Endothelial cell of umbilical vein (primary cell): Measurements from ENCODE around the gene NDUFA11. TPM values are rescaled to one million over a fixed set of nuclear protein-coding genes. Genes with fewer than 3 reads are reported as not detected.
"Not testable (repeated sequence)": the region's sequence is repeated elsewhere in the genome, so short reads cannot be mapped to it uniquely, and the experiment has no call there.

Experiments used
- BruUV-seq: library from RNA; stranded (reverse); fragments of 400-500 nt; replicated peaks from 2 replicates; lab custom pipeline; 2021; lab: Mats Ljungman, UMichigan
- CTCF ChIA-PET: fragments of 300-600, 350-600 bp; sonication (Branson Sonifier 250); formaldehyde crosslinking; loops from one replicate; lab custom pipeline; 2021; ENCODE audit warnings: antibody characterized with exemption, inconsistent platforms; lab: Charles Lee
- POLR2A ChIA-PET: fragments of 300-600, 350-600 bp; sonication (Branson Sonifier 250); formaldehyde crosslinking; loops from one replicate; lab custom pipeline; 2021; ENCODE audit warnings: antibody characterized with exemption, inconsistent platforms; lab: Charles Lee
- DNase-seq: peaks from one replicate; pipeline ENCODE4 v3.0.0-alpha.2; 2011; ENCODE audit warnings: low read depth, low spot score
- FAIRE-seq: peaks from 2 replicates; lab custom pipeline; 2011; peaks lifted over from hg19 to GRCh38; lab: Jason Lieb, UNC
- H2AFZ ChIP-seq: 2 replicates; pipeline ENCODE4 v1.6.0; 2012; ENCODE audit warnings: low read depth, low read length, control low read depth, inconsistent platforms
- H3K27ac ChIP-seq: 2 replicates; pipeline ENCODE4 v1.5.1; 2011; ENCODE audit warnings: low read depth, mild to moderate bottlenecking, control low read depth, low read length, moderate library complexity; ENCODE audit not compliant: insufficient read depth
- H3K27me3 ChIP-seq, 2 experiments: 2 replicates each; pipeline versions ENCODE4 v1.6.0 to v1.6.1; 2011; ENCODE audit warnings: low read length in 2 of 2, mixed read lengths in 1 of 2; ENCODE audit not compliant: control insufficient read depth in 2 of 2, insufficient read depth in 2 of 2
- H3K36me3 ChIP-seq, 2 experiments: 2 replicates in 1 of 2; 3 replicates in 1 of 2; pipeline ENCODE4 v1.5.1; 2011; ENCODE audit warnings: low read length in 2 of 2, mild to moderate bottlenecking in 1 of 2, moderate library complexity in 1 of 2; ENCODE audit not compliant: control insufficient read depth in 2 of 2, insufficient read depth in 2 of 2; ENCODE audit errors: extremely low read depth in 1 of 2
- H3K4me1 ChIP-seq: 3 replicates; pipeline ENCODE4 v1.5.1; 2011; ENCODE audit warnings: mild to moderate bottlenecking, low read length; ENCODE audit not compliant: control insufficient read depth, insufficient read depth; ENCODE audit errors: extremely low read depth
- H3K4me2 ChIP-seq: 2 replicates; pipeline ENCODE4 v1.6.1; 2011; ENCODE audit warnings: low read length, control low read depth, mixed read lengths; ENCODE audit not compliant: insufficient read depth
- H3K4me3 ChIP-seq, 3 experiments: fragments of 200-600 bp in 1 of 3; sonication (generic), shearing (Covaris generic) in 1 of 3; replicated peaks in 1 of 3; 2 replicates each; pipeline ENCODE4 v1.5.1; 2011 to 2016; ENCODE audit warnings: control low read depth in 3 of 3, low read length in 3 of 3, mild to moderate bottlenecking in 2 of 3, inconsistent platforms in 1 of 3, low read depth in 1 of 3, moderate library complexity in 1 of 3; ENCODE audit not compliant: insufficient read depth in 1 of 3
- H3K79me2 ChIP-seq: 2 replicates; pipeline ENCODE4 v1.6.0; 2012; ENCODE audit warnings: low read length, inconsistent platforms; ENCODE audit not compliant: control insufficient read depth, insufficient read depth
- H3K9ac ChIP-seq: replicated peaks from 2 replicates; pipeline ENCODE3; 2011; ENCODE audit warnings: low read length, control low read depth; ENCODE audit not compliant: insufficient read depth; ENCODE audit errors: extremely low read depth
- H3K9me1 ChIP-seq: replicated peaks from 3 replicates; pipeline ENCODE4 v1.6.0; 2011; ENCODE audit warnings: mild to moderate bottlenecking, low read length; ENCODE audit not compliant: control insufficient read depth, insufficient read depth; ENCODE audit errors: extremely low read depth
- H3K9me3 ChIP-seq: replicated peaks from 2 replicates; pipeline ENCODE4 v1.5.1; 2012; ENCODE audit warnings: low read length, inconsistent platforms; ENCODE audit not compliant: control insufficient read depth, insufficient read depth
- H4K20me1 ChIP-seq: replicated peaks from 2 replicates; pipeline ENCODE3; 2011; ENCODE audit warnings: mild to moderate bottlenecking, low read length; ENCODE audit not compliant: control insufficient read depth, insufficient read depth; ENCODE audit errors: extremely low read depth
- EZH2 ChIP-seq: IDR thresholded peaks from 2 replicates; pipeline ENCODE4 v1.6.1; 2012; ENCODE audit warnings: borderline replicate concordance, low read depth, mild to moderate bottlenecking, moderate library complexity, low read length, inconsistent platforms; ENCODE audit not compliant: severe bottlenecking
- FOS ChIP-seq: IDR thresholded peaks from 2 replicates; pipeline ENCODE4 v1.6.1; 2011; ENCODE audit warnings: mild to moderate bottlenecking, low read length, moderate library complexity, borderline replicate concordance; ENCODE audit not compliant: insufficient read depth
- GATA2 ChIP-seq: IDR thresholded peaks from 2 replicates; pipeline ENCODE4 v1.7.0; 2011; ENCODE audit warnings: low read depth, mild to moderate bottlenecking, moderate library complexity, mixed read lengths, low read length; ENCODE audit not compliant: insufficient read length, insufficient read depth
- JUN ChIP-seq: IDR thresholded peaks from 2 replicates; pipeline ENCODE4 v1.6.1; 2011; ENCODE audit warnings: borderline replicate concordance, low read depth; ENCODE audit not compliant: insufficient read length, insufficient read depth
- MYC ChIP-seq: IDR thresholded peaks from one replicate; pipeline ENCODE4 v1.6.1; 2011; ENCODE audit warnings: mild to moderate bottlenecking, low read depth, low read length
- POLR2A ChIP-seq: IDR thresholded peaks from 2 replicates; pipeline ENCODE4 v1.6.1; 2012; ENCODE audit warnings: low read depth, mild to moderate bottlenecking, control low read depth, low read length
- POLR2AphosphoS5 ChIP-seq: IDR thresholded peaks from 2 replicates; pipeline ENCODE4 v1.6.1; 2012; ENCODE audit warnings: low read depth, mild to moderate bottlenecking, control low read depth, low read length, moderate library complexity; ENCODE audit not compliant: insufficient read depth
- dilution Hi-C: fragments of 300-500 bp; cut with MboI; formaldehyde crosslinking; loops from one replicate; pipeline ENCODE4 v1.15.0; 2019; ENCODE audit warnings: low sequenced_read_pairs; ENCODE audit not compliant: extremely low pct_ligation_motif_present
- intact Hi-C: fragments of 100-400 bp; cut with micrococcal nuclease; formaldehyde crosslinking; loops from one replicate; pipeline ENCODE4 v1.10.0; 2022
- polyA plus RNA-seq, 4 experiments: library from polyadenylated mRNA; depleted of rRNA in 3 of 4; stranded (reverse) in 3 of 4; unstranded in 1 of 4; fragments of >200 nt; gene quantifications; 2 replicates each; pipeline versions ENCODE4 v1.2.1 to v1.2.3, GENCODE V29; 2011 to 2012; ENCODE audit warnings: missing spikeins in 1 of 4
- total RNA-seq: library from RNA; stranded (reverse); gene quantifications from 2 replicates; pipeline ENCODE4 v1.2.3, GENCODE V29; 2021
- TF ChIP-seq, protein P1 (sequence below), 2 donors: IDR thresholded peaks; 1 replicate in 1 of 2; 2 replicates in 1 of 2; pipeline ENCODE4 v1.5.1; 2011; ENCODE audit warnings: low read length in 2 of 2, mild to moderate bottlenecking in 2 of 2, moderate library complexity in 2 of 2, control low read depth in 1 of 2, inconsistent platforms in 1 of 2, low read depth in 1 of 2; ENCODE audit not compliant: insufficient read depth in 1 of 2; ENCODE audit errors: extremely low read depth in 1 of 2
- TF ChIP-seq, protein P2 (sequence below): IDR thresholded peaks from 2 replicates; pipeline ENCODE4 v1.6.1; 2011; ENCODE audit not compliant: insufficient read depth, insufficient read length

NDUFA11 gene
- total and polyA plus RNA-seq, 2 donors (not counting 3 experiments of a cell fraction or from before 2014, with no cell fraction given): 281 to 876 TPM

- H3K9ac ChIP-seq: no peak overlapping the region
- BruUV-seq: no TSS peak
- H2AFZ ChIP-seq: no peak overlapping the region
- FAIRE-seq: no peak
- no peaks in the 10 kb centered on the region for H3K27me3 ChIP-seq
- H3K4me2 ChIP-seq: no peak overlapping the region
- no peaks in the 10 kb centered on the region for H4K20me1 ChIP-seq
- H3K36me3 ChIP-seq: no peaks in the 10 kb centered on the region
- H3K79me2 ChIP-seq: no peaks in the 10 kb centered on the region
- H3K4me3 ChIP-seq: no peak overlapping the region
- intact Hi-C loops: no loop called here
- dilution Hi-C loops: no loop called here
- DNase-seq: no peak
- POLR2A ChIA-PET: no interaction called here
- no peaks in the 10 kb centered on the region for H3K4me1 ChIP-seq
- H3K9me3 ChIP-seq: no peaks in the 10 kb centered on the region
- no peaks in the 10 kb centered on the region for H3K9me1 ChIP-seq
- no peak overlapping the region for H3K27ac ChIP-seq
- TF ChIP-seq GATA2 (no peak), POLR2A (no peak), FOS (no peak), JUN (no peak), POLR2AphosphoS5 (no peak), EZH2 (no peak), MYC (no peak)
- TF ChIP-seq, protein P1, sequence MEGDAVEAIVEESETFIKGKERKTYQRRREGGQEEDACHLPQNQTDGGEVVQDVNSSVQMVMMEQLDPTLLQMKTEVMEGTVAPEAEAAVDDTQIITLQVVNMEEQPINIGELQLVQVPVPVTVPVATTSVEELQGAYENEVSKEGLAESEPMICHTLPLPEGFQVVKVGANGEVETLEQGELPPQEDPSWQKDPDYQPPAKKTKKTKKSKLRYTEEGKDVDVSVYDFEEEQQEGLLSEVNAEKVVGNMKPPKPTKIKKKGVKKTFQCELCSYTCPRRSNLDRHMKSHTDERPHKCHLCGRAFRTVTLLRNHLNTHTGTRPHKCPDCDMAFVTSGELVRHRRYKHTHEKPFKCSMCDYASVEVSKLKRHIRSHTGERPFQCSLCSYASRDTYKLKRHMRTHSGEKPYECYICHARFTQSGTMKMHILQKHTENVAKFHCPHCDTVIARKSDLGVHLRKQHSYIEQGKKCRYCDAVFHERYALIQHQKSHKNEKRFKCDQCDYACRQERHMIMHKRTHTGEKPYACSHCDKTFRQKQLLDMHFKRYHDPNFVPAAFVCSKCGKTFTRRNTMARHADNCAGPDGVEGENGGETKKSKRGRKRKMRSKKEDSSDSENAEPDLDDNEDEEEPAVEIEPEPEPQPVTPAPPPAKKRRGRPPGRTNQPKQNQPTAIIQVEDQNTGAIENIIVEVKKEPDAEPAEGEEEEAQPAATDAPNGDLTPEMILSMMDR (IDR thresholded peaks at IDR 0.05; ENCODE audit: extremely low read depth in 1 of 2, insufficient read depth in 1 of 2, low read depth in 1 of 2, low read length in 2 of 2): no peak
- TF ChIP-seq, protein P2, sequence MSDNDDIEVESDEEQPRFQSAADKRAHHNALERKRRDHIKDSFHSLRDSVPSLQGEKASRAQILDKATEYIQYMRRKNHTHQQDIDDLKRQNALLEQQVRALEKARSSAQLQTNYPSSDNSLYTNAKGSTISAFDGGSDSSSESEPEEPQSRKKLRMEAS: no peak
- CTCF ChIA-PET: no interaction called here
Measured at GRCh38 chr19:5850189-5850588, 53.4 kb downstream of the NDUFA11 start.

- H3K9ac ChIP-seq, POLR2A ChIA-PET, H3K9me1 ChIP-seq, DNase-seq, H3K9me3 ChIP-seq, H3K4me1 ChIP-seq, H3K36me3 ChIP-seq, H4K20me1 ChIP-seq, BruUV-seq, dilution Hi-C loops, H3K4me3 ChIP-seq, H3K79me2 ChIP-seq, H2AFZ ChIP-seq, H3K27me3 ChIP-seq, H3K27ac ChIP-seq, FAIRE-seq, H3K4me2 ChIP-seq: not testable (repeated sequence)
- intact Hi-C loops: loop anchor here (5.0 kb wide), 1 partner anchor 39 kb away; no protein-coding TSS in a partner anchor
- CTCF ChIA-PET: interaction anchor here (1.1 to 1.2 kb wide), 2 partner anchors 20 to 44 kb away, joined by 3 to 4 read pairs; no protein-coding TSS in a partner anchor
Measured at GRCh38 chr19:5848621-5849020, 55.0 kb downstream of the NDUFA11 start.

DNA sequence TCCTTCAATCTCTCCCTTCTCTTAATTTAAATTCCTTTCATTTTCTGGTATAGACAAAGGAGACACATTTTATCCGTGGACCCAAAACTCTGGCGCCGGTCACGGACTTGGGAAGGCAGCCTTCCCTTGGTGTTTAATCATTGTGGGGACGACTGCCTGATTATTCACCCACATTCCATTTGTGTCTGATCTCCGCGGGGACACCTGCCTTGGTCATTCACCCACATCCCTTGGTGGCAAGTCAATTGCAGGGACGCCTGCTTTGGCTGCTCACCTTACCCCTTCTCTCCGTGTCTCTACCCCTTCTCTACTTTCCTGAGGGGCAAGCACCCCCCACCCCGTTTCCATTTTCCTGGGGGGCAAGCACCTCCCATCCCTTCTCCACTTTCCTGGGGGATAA lies 55.7 kb downstream of the NDUFA11 start:
- H3K9ac ChIP-seq, POLR2A ChIA-PET, H3K4me1 ChIP-seq, FAIRE-seq, H3K27me3 ChIP-seq, H2AFZ ChIP-seq, H3K9me3 ChIP-seq, CTCF ChIA-PET, H3K4me2 ChIP-seq, H3K4me3 ChIP-seq, BruUV-seq, H3K79me2 ChIP-seq, H3K36me3 ChIP-seq, DNase-seq, dilution Hi-C loops, H3K9me1 ChIP-seq, H3K27ac ChIP-seq, H4K20me1 ChIP-seq: not testable (repeated sequence)
- intact Hi-C loops: loop anchor here (5.0 kb wide), 1 partner anchor 39 kb away; no protein-coding TSS in a partner anchor
